Raji (cell line): ENCODE results near the gene SPINT1.

Experiments
- POLR2A ChIP-seq: IDR thresholded peaks from 2 replicates; pipeline ENCODE4 v1.6.1; 2011; ENCODE audit warnings: low read depth, low read length, control low read depth; ENCODE audit not compliant: insufficient read depth

SPINT1 gene

GRCh38 chr15:40845511-40846284, 1.9 kb downstream of the SPINT1 start:
- TF ChIP-seq POLR2A, result no peak

GRCh38 chr15:40846841-40847222, 3.0 kb downstream of the SPINT1 start:
- TF ChIP-seq POLR2A, result no peak

GRCh38 chr15:40847223-40847961, 3.5 kb downstream of the SPINT1 start:
- peak; percentile 41; the same call in 1 of the 2 replicates for TF ChIP-seq POLR2A

GRCh38 chr15:40850576-40851112, 6.8 kb downstream of the SPINT1 start:
- no peak for TF ChIP-seq POLR2A

- TF ChIP-seq POLR2A, result no peak
Measured at GRCh38 chr15:40852529-40852928, 8.7 kb downstream of the SPINT1 start.

- TF ChIP-seq POLR2A, result no peak
Measured at GRCh38 chr15:40853241-40853890, 9.5 kb downstream of the SPINT1 start.

- TF ChIP-seq POLR2A, result no peak
Measured at GRCh38 chr15:40854161-40854560, 10.3 kb downstream of the SPINT1 start.

GRCh38 chr15:40855706-40856234, 11.9 kb downstream of the SPINT1 start:
- TF ChIP-seq POLR2A, result no peak

GRCh38 chr15:40856746-40857145, 12.9 kb downstream of the SPINT1 start:
- TF ChIP-seq POLR2A, result no peak

- TF ChIP-seq POLR2A, result peak; percentile 41
Measured at GRCh38 chr15:40857601-40858341, 13.9 kb downstream of the SPINT1 start.

- no peak for TF ChIP-seq POLR2A
Measured at GRCh38 chr15:40858706-40859105, 14.9 kb downstream of the SPINT1 start.

- TF ChIP-seq POLR2A, result no peak
Measured at GRCh38 chr15:40859206-40859851, 15.5 kb downstream of the SPINT1 start.

- no peak for TF ChIP-seq POLR2A
Measured at GRCh38 chr15:40863660-40864270, 19.9 kb downstream of the SPINT1 start.

GRCh38 chr15:40867199-40867598, 23.4 kb downstream of the SPINT1 start:
- no peak for TF ChIP-seq POLR2A
